NT2/D1 (cell line): ENCODE results near the gene BICDL2.
"Not testable (repeated sequence)": the region's sequence is repeated elsewhere in the genome, so short reads cannot be mapped to it uniquely, and the experiment has no call there.

Experiments used
- DNase-seq: peaks from one replicate; pipeline ENCODE4 v3.0.0-alpha.2; 2011; ENCODE audit warnings: low read depth, low spot score
- H3K27me3 ChIP-seq: 2 replicates; pipeline ENCODE4 v1.6.0; 2011; ENCODE audit warnings: mild to moderate bottlenecking; ENCODE audit not compliant: insufficient read length, insufficient read depth
- H3K36me3 ChIP-seq: 2 replicates; pipeline ENCODE4 v1.6.1; 2011; ENCODE audit warnings: mild to moderate bottlenecking, low read length, mixed read lengths; ENCODE audit not compliant: insufficient read depth, insufficient read length
- H3K4me1 ChIP-seq: 2 replicates; pipeline ENCODE4 v1.5.1; 2011; ENCODE audit not compliant: insufficient read depth, insufficient read length
- H3K4me3 ChIP-seq: 2 replicates; pipeline ENCODE4 v1.5.1; 2011; ENCODE audit warnings: low read depth; ENCODE audit not compliant: insufficient read length
- H3K9ac ChIP-seq: 2 replicates; pipeline ENCODE4 v1.6.0; 2011; ENCODE audit warnings: low read depth; ENCODE audit not compliant: insufficient read length
- H3K9me3 ChIP-seq: 2 replicates; pipeline ENCODE4 v1.5.1; 2011; ENCODE audit warnings: mild to moderate bottlenecking, low read length; ENCODE audit not compliant: insufficient read depth
- SUZ12 ChIP-seq: IDR thresholded peaks from 2 replicates; pipeline ENCODE4 v1.6.1; 2011; ENCODE audit not compliant: insufficient read length, insufficient read depth; ENCODE audit errors: extremely low read depth
- YY1 ChIP-seq: IDR thresholded peaks from 2 replicates; pipeline ENCODE4 v1.6.1; 2011; ENCODE audit not compliant: insufficient read length, insufficient read depth
- ZNF274 ChIP-seq: IDR thresholded peaks from 2 replicates; pipeline ENCODE4 v1.6.1; 2011; ENCODE audit warnings: mild to moderate bottlenecking, low read depth, low read length

The BICDL2 gene

DNA sequence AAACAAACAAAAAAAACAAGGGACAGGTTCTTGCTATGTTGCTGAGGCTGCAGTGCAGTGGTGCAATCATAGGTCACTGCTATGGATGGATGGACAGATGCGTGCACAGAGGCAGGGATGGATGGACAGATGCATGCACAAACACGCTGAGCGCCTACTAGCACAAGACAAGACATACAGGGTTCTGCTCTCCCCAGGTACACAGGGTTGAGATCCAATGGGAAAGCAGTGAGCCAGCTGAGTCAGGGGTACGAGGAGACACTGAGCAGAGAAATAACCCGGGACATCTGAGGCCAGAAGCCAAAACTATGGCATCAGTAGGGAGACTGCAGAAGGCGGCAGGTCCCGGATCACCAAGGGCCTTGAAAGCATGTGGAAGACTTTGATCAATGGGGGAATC lies 34.9 kb upstream of the BICDL2 start:
- TF ChIP-seq SUZ12 (no peak), YY1 (no peak), ZNF274 (no peak)
- H3K9ac ChIP-seq = no peak overlapping the region

GRCh38 chr16:3070608-3071111 lies 33.9 kb upstream of the BICDL2 start:
- peaks cover 4% of the 10 kb centered on the region for H3K4me1 ChIP-seq
- H3K36me3 ChIP-seq = peaks cover 20% of the 10 kb centered on the region
- H3K9me3 ChIP-seq = no peaks in the 10 kb centered on the region
- no peak overlapping the region for H3K4me3 ChIP-seq
- H3K27me3 ChIP-seq = peaks cover 6% of the 10 kb centered on the region
- TF ChIP-seq SUZ12 (no peak), YY1 (no peak), ZNF274 (no peak)
- H3K9ac ChIP-seq = no peak overlapping the region
- no peak for DNase-seq

More for the DNA sequence above, 34.9 kb upstream of the BICDL2 start:
- H3K36me3 ChIP-seq = peaks cover 20% of the 10 kb centered on the region
- H3K4me1 ChIP-seq = peaks cover 11% of the 10 kb centered on the region
- H3K9me3 ChIP-seq = no peaks in the 10 kb centered on the region
- H3K4me3 ChIP-seq = no peak overlapping the region
- no peak for DNase-seq
- H3K27me3 ChIP-seq = peaks cover 6% of the 10 kb centered on the region

GRCh38 chr16:3069146-3069545 lies 32.4 kb upstream of the BICDL2 start:
- not testable (repeated sequence) for H3K27me3 ChIP-seq, H3K9me3 ChIP-seq, H3K9ac ChIP-seq, H3K4me3 ChIP-seq, DNase-seq, H3K4me1 ChIP-seq
- peaks cover 20% of the 10 kb centered on the region for H3K36me3 ChIP-seq

- Histone ChIP-seq H3K4me3 (no peak overlapping the region), H3K36me3 (peaks cover 20% of the 10 kb centered on the region), H3K27me3 (peaks cover under 1% of the 10 kb centered on the region), H3K9ac (no peak overlapping the region), H3K9me3 (no peaks in the 10 kb centered on the region), H3K4me1 (peaks cover 8% of the 10 kb centered on the region)
- TF ChIP-seq YY1 = no peak
- DNase-seq = no peak
Measured at GRCh38 chr16:3068487-3068886, 31.7 kb upstream of the BICDL2 start.

DNA sequence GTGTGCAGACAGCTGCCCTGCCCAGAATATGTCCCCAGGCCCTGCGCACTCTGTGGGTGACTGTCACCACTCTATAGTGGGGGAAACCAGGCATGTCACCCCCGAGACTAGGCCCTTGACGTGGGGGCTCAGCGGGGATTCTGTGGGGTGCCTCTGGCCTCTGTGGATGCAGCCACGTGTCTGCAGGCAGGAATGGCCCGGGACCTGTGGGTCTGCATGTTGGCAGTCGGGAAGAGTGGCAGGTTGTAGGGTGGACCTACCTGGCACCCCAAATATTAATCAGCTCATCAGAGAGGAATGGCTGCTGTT lies 29.6 kb upstream of the BICDL2 start:
- Histone ChIP-seq H3K9me3 (no peaks in the 10 kb centered on the region), H3K36me3 (peaks cover 20% of the 10 kb centered on the region), H3K4me1 (peaks cover 8% of the 10 kb centered on the region), H3K4me3 (no peak overlapping the region), H3K27me3 (no peaks in the 10 kb centered on the region), H3K9ac (no peak overlapping the region)
- TF ChIP-seq YY1 (no peak), SUZ12 (no peak), ZNF274 (no peak)
- DNase-seq = no peak

DNA sequence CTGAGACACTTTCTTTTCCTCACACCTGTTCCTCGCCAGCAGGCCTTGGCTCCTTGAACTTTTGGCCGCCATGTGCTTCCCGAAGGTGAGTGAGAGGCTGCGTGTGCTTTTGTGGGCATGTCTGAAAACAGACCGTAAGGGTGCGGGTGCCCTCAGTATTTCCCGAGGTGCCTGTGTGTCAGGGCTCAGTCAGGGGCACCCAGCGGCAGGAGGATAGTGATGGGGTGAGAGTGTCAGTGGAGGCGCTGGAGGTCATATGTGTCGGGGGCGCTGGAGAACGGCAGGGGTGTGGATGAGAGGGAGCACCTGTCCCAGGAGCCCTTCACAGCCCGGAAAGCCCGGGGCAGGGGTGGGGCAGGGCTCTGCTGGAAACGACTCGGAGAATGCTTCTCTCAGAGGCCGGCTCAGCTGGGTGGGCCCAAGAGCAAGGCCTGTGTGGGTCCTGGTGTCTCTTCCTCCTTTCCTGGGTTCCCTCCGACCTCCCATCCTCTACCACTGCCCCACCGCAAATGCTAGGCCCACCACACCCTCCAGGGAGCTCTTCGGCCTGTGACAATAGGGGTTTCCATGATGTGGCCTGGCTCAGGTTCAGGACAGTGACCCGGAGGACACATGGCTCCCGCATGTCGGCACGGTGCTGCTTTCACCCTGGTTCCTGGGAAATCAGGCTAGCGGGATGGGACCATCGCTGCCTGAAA lies 29.1 kb upstream of the BICDL2 start:
- no peaks in the 10 kb centered on the region for H3K9me3 ChIP-seq
- TF ChIP-seq YY1 (no peak), SUZ12 (no peak), ZNF274 (no peak)
- H3K27me3 ChIP-seq = no peaks in the 10 kb centered on the region
- no peak overlapping the region for H3K4me3 ChIP-seq
- peaks cover 8% of the 10 kb centered on the region for H3K4me1 ChIP-seq
- no peak overlapping the region for H3K9ac ChIP-seq
- H3K36me3 ChIP-seq = peaks cover 20% of the 10 kb centered on the region
- DNase-seq = no peak

DNA sequence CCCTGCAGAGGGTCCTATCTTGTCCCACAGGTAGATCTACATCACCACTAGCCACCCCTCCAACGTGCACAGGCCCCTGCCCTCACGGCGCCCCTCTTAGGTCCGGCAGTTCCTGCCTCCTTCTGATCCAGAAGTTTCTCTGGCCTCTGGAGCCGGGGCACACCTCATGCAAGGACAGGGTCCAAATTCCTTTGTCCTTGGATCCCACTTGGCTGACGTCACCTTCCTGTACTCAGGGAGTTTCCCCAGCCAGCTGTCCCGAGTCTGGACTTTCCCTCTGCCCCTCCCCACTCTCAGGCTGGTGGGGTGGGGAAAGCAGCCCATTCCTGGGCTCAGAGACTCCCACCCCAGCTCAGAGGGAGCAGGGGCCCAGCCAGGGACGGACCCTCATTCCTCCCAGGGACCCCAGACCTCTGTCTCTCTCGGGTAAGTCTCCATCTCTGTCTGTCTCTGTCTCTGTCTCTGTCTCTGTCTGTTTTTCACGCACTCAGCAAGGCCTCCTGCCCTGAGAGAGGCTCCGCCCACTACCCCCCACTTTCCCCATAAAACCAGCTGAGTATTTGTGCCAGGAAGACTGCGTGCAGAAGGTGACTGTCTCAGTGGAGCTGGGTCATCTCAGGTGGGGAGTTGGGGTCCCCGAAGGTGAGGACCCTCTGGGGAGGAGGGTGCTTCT lies 28.5 kb upstream of the BICDL2 start, which contains the start of gene IL32:
Gene IL32 (plus strand): TSS at position 572 of the 673 bp plus-strand sequence. CDS start 172 bp downstream, outside the sequence.
- Histone ChIP-seq H3K36me3 (peaks cover 20% of the 10 kb centered on the region), H3K9ac (no peak within 1 kb of the TSS), H3K9me3 (no peaks in the 10 kb centered on the region), H3K4me1 (peaks cover 8% of the 10 kb centered on the region), H3K27me3 (peaks cover 4% of the 10 kb centered on the region), H3K4me3 (no peak within 1 kb of the TSS)
- TF ChIP-seq YY1 = no peak
- no peak for TF ChIP-seq SUZ12
- no peak for TF ChIP-seq ZNF274
- no peak for DNase-seq
